Fibroblast of lung (primary cell): ENCODE results near the gene GPNMB. TPM values are rescaled to one million over a fixed set of nuclear protein-coding genes. Genes with fewer than 3 reads are reported as not detected.

Source experiments
- DNase-seq, 2 donors: peaks; one replicate each; pipeline versions ENCODE4 v3.0.0 to v3.0.0-alpha.2; 2010; ENCODE audit warnings: low read depth in 2 of 2
- H2AFZ ChIP-seq: 2 replicates; pipeline ENCODE4 v1.5.1; 2012; ENCODE audit warnings: low read length, control low read depth, inconsistent platforms
- H3K27ac ChIP-seq: 2 replicates; pipeline ENCODE4 v1.5.1; 2011; ENCODE audit warnings: low read length, control low read depth; ENCODE audit not compliant: insufficient read depth
- H3K27me3 ChIP-seq: 2 replicates; pipeline ENCODE4 v1.5.1; 2011; ENCODE audit warnings: mild to moderate bottlenecking, low read length; ENCODE audit not compliant: control insufficient read depth, insufficient read depth
- H3K36me3 ChIP-seq: 2 replicates; pipeline ENCODE4 v1.5.1; 2011; ENCODE audit warnings: low read length; ENCODE audit not compliant: control insufficient read depth, insufficient read depth
- H3K4me1 ChIP-seq: 2 replicates; pipeline ENCODE4 v1.5.1; 2011; ENCODE audit warnings: low read length; ENCODE audit not compliant: control insufficient read depth, insufficient read depth; ENCODE audit errors: extremely low read depth
- H3K4me2 ChIP-seq: 2 replicates; pipeline ENCODE4 v1.5.1; 2011; ENCODE audit warnings: low read length, control low read depth; ENCODE audit not compliant: insufficient read depth; ENCODE audit errors: extremely low read depth
- H3K4me3 ChIP-seq, 4 experiments: fragments of 200-600 bp in 1 of 4; sonication (generic) in 1 of 4; replicated peaks in 1 of 4; 2 replicates each; pipeline ENCODE4 v1.5.1; 2011 to 2016; ENCODE audit warnings: low read length in 4 of 4, low read depth in 3 of 4, mild to moderate bottlenecking in 3 of 4, control low read depth in 2 of 4, inconsistent platforms in 1 of 4, mixed read lengths in 1 of 4; ENCODE audit not compliant: insufficient read depth in 1 of 4; ENCODE audit errors: control extremely low read depth in 1 of 4
- H3K79me2 ChIP-seq: 2 replicates; pipeline ENCODE4 v1.5.1; 2012; ENCODE audit warnings: mild to moderate bottlenecking, low read length, inconsistent platforms; ENCODE audit not compliant: control insufficient read depth, insufficient read depth
- H3K9ac ChIP-seq: 2 replicates; pipeline ENCODE4 v1.5.1; 2011; ENCODE audit warnings: mild to moderate bottlenecking, low read length, control low read depth; ENCODE audit not compliant: insufficient read depth
- H3K9me3 ChIP-seq: 2 replicates; pipeline ENCODE4 v1.5.1; 2012; ENCODE audit warnings: low read depth, low read length; ENCODE audit not compliant: control insufficient read depth, insufficient read depth
- H4K20me1 ChIP-seq: 2 replicates; pipeline ENCODE4 v1.5.1; 2011; ENCODE audit warnings: low read length; ENCODE audit not compliant: control insufficient read depth, insufficient read depth; ENCODE audit errors: extremely low read depth
- EZH2 ChIP-seq: IDR thresholded peaks from 2 replicates; pipeline ENCODE4 v1.5.1; 2012; ENCODE audit warnings: low read length, control low read depth, mild to moderate bottlenecking; ENCODE audit errors: missing control alignments
- polyA plus RNA-seq, 2 donors: library from polyadenylated mRNA; depleted of rRNA in 1 of 2; stranded (reverse) in 1 of 2; unstranded in 1 of 2; fragments of >200 nt; gene quantifications; 2 replicates each; pipeline ENCODE4 v1.2.1, GENCODE V29; 2011 to 2012; ENCODE audit warnings: missing spikeins in 1 of 2
- total RNA-seq: library from RNA; depleted of rRNA; stranded (reverse); fragments of >200 nt; gene quantifications from 2 replicates; pipeline ENCODE4 v1.2.1, GENCODE V29; 2014
- TF ChIP-seq, protein P1 (sequence below), 2 donors: IDR thresholded peaks in 1 of 2; conservative IDR thresholded peaks in 1 of 2; 1 replicate in 1 of 2; 2 replicates in 1 of 2; pipeline ENCODE4 v1.5.1; 2011 to 2012; ENCODE audit warnings: low read length in 2 of 2, control low read depth in 1 of 2, inconsistent platforms in 1 of 2, low read depth in 1 of 2, mild to moderate bottlenecking in 1 of 2

The GPNMB gene
- total and polyA plus RNA-seq, 2 donors (not counting 1 experiment from before 2014, with no cell fraction given), result 114 to 177 TPM

DNA sequence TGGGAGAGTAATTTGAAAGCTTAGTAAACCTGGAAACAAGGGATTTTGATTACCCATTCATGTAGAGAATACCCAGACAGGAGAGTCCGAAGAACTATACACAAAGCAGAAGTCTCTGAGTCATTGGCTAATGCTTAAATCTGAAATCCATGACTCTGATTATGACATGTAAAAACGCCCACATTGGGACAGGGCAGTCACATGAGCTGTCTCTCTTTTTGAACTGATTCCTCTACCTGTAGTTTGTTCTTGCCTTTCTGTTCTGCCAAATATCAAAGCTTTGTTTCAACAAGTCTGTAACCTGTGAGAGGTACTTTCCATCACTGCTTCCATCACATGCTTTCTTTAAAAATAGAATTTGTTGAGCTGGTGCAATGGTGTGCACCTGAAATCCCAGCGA, 4.3 kb upstream of the GPNMB start:
- Histone ChIP-seq H4K20me1 (no peaks in the 10 kb centered on the region), H3K27me3 (no peaks in the 10 kb centered on the region), H2AFZ (no peak overlapping the region), H3K4me3 (no peak overlapping the region), H3K36me3 (no peaks in the 10 kb centered on the region), H3K9ac (no peak overlapping the region), H3K27ac (no peak overlapping the region), H3K4me1 (no peaks in the 10 kb centered on the region), H3K79me2 (no peaks in the 10 kb centered on the region), H3K4me2 (no peak overlapping the region), H3K9me3 (no peaks in the 10 kb centered on the region)
- peak in 1 of 2 donors; percentile 15 for DNase-seq
- TF ChIP-seq, protein P1, sequence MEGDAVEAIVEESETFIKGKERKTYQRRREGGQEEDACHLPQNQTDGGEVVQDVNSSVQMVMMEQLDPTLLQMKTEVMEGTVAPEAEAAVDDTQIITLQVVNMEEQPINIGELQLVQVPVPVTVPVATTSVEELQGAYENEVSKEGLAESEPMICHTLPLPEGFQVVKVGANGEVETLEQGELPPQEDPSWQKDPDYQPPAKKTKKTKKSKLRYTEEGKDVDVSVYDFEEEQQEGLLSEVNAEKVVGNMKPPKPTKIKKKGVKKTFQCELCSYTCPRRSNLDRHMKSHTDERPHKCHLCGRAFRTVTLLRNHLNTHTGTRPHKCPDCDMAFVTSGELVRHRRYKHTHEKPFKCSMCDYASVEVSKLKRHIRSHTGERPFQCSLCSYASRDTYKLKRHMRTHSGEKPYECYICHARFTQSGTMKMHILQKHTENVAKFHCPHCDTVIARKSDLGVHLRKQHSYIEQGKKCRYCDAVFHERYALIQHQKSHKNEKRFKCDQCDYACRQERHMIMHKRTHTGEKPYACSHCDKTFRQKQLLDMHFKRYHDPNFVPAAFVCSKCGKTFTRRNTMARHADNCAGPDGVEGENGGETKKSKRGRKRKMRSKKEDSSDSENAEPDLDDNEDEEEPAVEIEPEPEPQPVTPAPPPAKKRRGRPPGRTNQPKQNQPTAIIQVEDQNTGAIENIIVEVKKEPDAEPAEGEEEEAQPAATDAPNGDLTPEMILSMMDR (conservative IDR thresholded peaks at IDR 0.05 in 1 of 2, IDR thresholded peaks at IDR 0.05 in 1 of 2; ENCODE audit: low read depth in 1 of 2, low read length in 2 of 2), result no peak
- TF ChIP-seq EZH2, result no peak

DNA sequence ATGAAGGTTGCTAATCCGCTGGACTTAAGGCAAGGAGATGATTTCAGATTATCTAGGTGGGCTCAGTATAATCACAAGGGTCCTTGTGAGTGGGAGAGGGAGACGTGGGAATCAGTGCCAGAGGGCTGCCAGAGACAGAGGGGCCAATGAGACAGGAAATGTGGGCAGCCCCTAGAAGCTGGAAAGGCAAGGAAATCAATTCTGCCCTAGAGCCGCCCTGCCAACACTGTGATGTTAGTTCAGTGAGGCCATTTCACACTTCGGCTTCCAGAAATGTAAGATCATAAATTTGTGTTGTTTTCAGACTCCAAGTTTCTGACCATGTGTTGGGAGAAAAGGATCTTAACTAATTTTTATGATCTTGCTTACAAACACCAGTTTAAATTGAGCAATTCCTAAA, 3.6 kb upstream of the GPNMB start:
- Histone ChIP-seq H3K27ac (no peak overlapping the region), H3K9ac (no peak overlapping the region)

DNA sequence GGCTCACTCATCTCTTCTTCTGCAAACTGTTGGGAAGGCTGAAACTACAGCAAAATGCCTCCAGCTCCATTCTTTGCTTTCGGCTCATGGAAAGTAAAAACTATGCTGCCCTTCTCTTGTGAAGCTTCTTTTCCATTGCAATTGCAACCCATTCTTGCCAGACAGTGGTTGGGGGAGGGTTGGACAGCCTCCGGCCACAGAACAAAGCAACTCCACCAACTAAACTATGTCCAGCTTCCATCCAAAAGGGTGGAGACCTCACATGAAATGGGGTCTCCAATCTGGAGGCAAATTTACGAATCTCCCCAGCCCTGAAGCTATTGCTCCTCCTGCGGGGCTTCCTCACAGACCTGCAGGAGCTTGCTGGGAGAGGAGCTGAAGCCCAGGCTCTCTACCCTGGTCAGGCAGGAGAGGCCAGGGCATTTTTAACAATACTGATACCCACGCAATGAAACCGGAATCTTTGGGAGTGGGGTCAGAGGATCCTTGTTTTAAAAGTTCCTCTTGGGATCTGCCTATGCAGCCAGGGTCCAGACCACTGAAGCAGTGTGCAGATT, 549 bp downstream of the GPNMB start:
- TF ChIP-seq, protein P1 (conservative IDR thresholded peaks at IDR 0.05 in 1 of 2, IDR thresholded peaks at IDR 0.05 in 1 of 2; ENCODE audit: low read depth in 1 of 2, low read length in 2 of 2), result no peak
- H2AFZ ChIP-seq, result no peak overlapping the region
- H3K27me3 ChIP-seq, result peaks cover 6% of the 10 kb centered on the region
- H3K4me1 ChIP-seq, result no peaks in the 10 kb centered on the region
- peak overlapping the region; percentile 36 for H3K9ac ChIP-seq
- peak overlapping the region; percentile 84 for H3K4me2 ChIP-seq
- H3K27ac ChIP-seq, result peak overlapping the region; percentile 17
- H3K36me3 ChIP-seq, result no peaks in the 10 kb centered on the region
- no peaks in the 10 kb centered on the region for H4K20me1 ChIP-seq
- peaks cover 11% of the 10 kb centered on the region for H3K79me2 ChIP-seq
- DNase-seq, result no peak
- no peaks in the 10 kb centered on the region for H3K9me3 ChIP-seq
- H3K4me3 ChIP-seq, result peak overlapping the region; percentile 35 to 78 (median 40)

More for the DNA sequence above, 3.6 kb upstream of the GPNMB start:
- Histone ChIP-seq H2AFZ (no peak overlapping the region), H3K4me3 (no peak overlapping the region), H3K4me1 (no peaks in the 10 kb centered on the region), H4K20me1 (no peaks in the 10 kb centered on the region), H3K9me3 (no peaks in the 10 kb centered on the region), H3K79me2 (peaks cover 3% of the 10 kb centered on the region), H3K36me3 (no peaks in the 10 kb centered on the region), H3K4me2 (no peak overlapping the region), H3K27me3 (peaks cover under 1% of the 10 kb centered on the region)
- DNase-seq, result no peak
- TF ChIP-seq, protein P1 (conservative IDR thresholded peaks at IDR 0.05 in 1 of 2, IDR thresholded peaks at IDR 0.05 in 1 of 2; ENCODE audit: low read depth in 1 of 2, low read length in 2 of 2), result no peak
- no peak for TF ChIP-seq EZH2
